SJSA1 (cell line): ENCODE measurements around the gene ARHGEF39. TPM values are rescaled to one million over a fixed set of nuclear protein-coding genes. Genes with fewer than 3 reads are reported as not detected.

Source experiments
- DNase-seq, 2 experiments: peaks; one replicate each; pipeline ENCODE4 v3.0.0-alpha.2; 2015 to 2020; ENCODE audit warnings: low spot score in 2 of 2, low read depth in 1 of 2
- H3K27ac ChIP-seq: fragments of 250-450 bp; sonication (Bioruptor Pico); 2 replicates; pipeline ENCODE4 v1.5.1; 2020; ENCODE audit warnings: mild to moderate bottlenecking, moderate library complexity
- H3K27me3 ChIP-seq: fragments of 250-450 bp; sonication (Bioruptor Pico); replicated peaks from 2 replicates; pipeline ENCODE4 v1.5.1; 2020; ENCODE audit warnings: mild to moderate bottlenecking, moderate library complexity
- H3K36me3 ChIP-seq: fragments of 250-450 bp; sonication (Bioruptor Pico); 2 replicates; pipeline ENCODE4 v1.5.1; 2020; ENCODE audit warnings: mild to moderate bottlenecking
- H3K4me1 ChIP-seq: fragments of 250-450 bp; sonication (Bioruptor Pico); replicated peaks from 2 replicates; pipeline ENCODE4 v1.6.1; 2021; ENCODE audit warnings: mild to moderate bottlenecking
- H3K4me3 ChIP-seq: fragments of 250-450 bp; sonication (Bioruptor Pico); 2 replicates; pipeline ENCODE4 v1.5.1; 2020; ENCODE audit warnings: mild to moderate bottlenecking
- H3K9me3 ChIP-seq: fragments of 250-450 bp; sonication (Bioruptor Pico); replicated peaks from 2 replicates; pipeline ENCODE4 v1.5.1; 2020; ENCODE audit warnings: mild to moderate bottlenecking
- total RNA-seq: library from RNA; depleted of rRNA; stranded (reverse); fragments of >200 nt; shearing (Covaris generic); gene quantifications from 2 replicates; pipeline ENCODE4 v1.2.3, GENCODE V29; 2014

Gene ARHGEF39
- total RNA-seq, 1 experiment from 2014 or later, result 1.9 TPM

- DNase-seq, result no peak
- peaks cover 22% of the 10 kb centered on the region for H3K4me1 ChIP-seq
- no peaks in the 10 kb centered on the region for H3K9me3 ChIP-seq
- H3K36me3 ChIP-seq, result peaks cover 19% of the 10 kb centered on the region
- H3K27ac ChIP-seq, result peak overlapping the region; percentile 17
- peak overlapping the region; percentile 65 for H3K4me3 ChIP-seq
- no peaks in the 10 kb centered on the region for H3K27me3 ChIP-seq
Observed at GRCh38 chr9:35658968-35659220, 6.1 kb downstream of the ARHGEF39 start.

DNA sequence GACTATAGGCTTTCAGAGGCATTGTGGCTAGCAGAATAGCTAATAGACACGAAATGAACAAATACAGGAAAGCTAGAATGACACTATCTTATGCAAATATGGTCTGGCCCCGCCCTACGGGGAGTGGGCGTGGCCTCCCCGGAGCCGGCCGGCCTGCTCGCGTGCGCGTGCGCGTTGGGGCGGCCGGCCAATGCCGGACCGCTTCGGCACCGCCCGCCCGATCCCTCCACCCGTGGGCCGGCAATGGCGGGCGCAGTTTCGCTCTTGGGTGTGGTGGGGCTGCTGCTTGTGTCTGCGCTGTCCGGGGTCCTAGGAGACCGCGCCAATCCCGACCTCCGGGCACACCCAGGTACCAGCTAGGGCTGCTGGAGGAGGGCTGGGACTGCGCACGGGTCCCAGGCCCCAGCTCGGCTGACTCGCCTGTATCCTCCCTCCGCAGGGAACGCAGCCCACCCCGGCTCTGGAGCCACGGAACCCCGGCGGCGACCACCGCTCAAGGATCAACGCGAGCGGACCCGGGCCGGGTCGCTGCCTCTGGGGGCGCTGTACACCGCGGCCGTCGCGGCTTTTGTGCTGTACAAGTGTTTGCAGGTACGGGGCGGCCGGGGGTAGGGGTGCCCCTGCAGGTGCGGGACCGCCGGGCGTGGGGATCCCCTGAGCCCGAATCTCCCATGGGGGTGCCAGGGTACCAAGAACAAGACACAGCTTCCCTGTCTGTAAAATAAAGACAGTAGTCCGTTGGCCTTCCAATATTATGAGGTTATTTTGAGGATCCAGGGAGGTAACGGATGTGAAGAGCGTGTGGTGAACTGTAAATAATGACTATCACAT lies 6.6 kb downstream of the ARHGEF39 start, which contains the start of gene CCDC107:
CCDC107 (plus strand) TSS at position 156 of the 831 bp plus-strand sequence; CDS start at position 244, 88 bp downstream.
- H3K27ac ChIP-seq, result peak within 1 kb of the TSS; percentile 96
- peak within 1 kb of the TSS; percentile 65 for H3K4me3 ChIP-seq
- DNase-seq, result peak; percentile 72 to 88
- peaks cover 19% of the 10 kb centered on the region for H3K36me3 ChIP-seq
- H3K27me3 ChIP-seq, result no peaks in the 10 kb centered on the region
- no peaks in the 10 kb centered on the region for H3K9me3 ChIP-seq
- peaks cover 16% of the 10 kb centered on the region for H3K4me1 ChIP-seq

DNA sequence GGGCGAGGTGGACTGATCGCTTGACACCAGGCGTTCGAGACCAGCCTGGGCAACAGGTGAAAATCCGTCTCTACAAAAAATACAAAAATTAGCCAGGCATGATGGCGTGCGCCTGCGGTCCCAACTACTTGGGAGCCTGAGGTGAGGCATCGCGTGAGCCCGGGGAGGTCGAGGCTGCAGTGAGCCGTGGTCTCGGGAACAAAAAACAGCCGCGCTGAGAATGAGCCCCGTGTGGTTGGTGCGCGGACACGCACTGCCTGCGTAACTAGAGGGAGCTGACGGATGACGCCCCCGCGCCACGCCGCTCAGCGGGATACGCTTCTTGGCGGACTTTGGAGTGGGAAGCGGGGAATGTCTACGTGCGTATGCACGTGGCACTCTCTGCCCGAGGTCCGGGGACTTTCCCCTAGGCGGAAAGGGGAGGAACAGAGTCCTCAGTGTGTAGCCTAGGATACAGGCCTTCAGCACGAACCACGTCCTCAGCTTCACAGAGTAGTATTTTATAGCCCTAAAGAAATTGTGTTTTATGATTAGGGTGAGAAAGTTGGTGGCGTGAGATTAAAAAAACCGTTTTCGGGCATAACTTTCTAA lies 7.4 kb downstream of the ARHGEF39 start, which contains the start of gene RMRP:
RMRP (minus strand) TSS at position 474 of the 591 bp plus-strand sequence.
- peak; percentile 94 to 96 for DNase-seq
- Histone ChIP-seq H3K4me1 (peaks cover 15% of the 10 kb centered on the region), H3K27ac (peak within 1 kb of the TSS; percentile 96), H3K9me3 (no peaks in the 10 kb centered on the region), H3K36me3 (peaks cover 19% of the 10 kb centered on the region), H3K4me3 (peak within 1 kb of the TSS; percentile 65), H3K27me3 (no peaks in the 10 kb centered on the region)

DNA sequence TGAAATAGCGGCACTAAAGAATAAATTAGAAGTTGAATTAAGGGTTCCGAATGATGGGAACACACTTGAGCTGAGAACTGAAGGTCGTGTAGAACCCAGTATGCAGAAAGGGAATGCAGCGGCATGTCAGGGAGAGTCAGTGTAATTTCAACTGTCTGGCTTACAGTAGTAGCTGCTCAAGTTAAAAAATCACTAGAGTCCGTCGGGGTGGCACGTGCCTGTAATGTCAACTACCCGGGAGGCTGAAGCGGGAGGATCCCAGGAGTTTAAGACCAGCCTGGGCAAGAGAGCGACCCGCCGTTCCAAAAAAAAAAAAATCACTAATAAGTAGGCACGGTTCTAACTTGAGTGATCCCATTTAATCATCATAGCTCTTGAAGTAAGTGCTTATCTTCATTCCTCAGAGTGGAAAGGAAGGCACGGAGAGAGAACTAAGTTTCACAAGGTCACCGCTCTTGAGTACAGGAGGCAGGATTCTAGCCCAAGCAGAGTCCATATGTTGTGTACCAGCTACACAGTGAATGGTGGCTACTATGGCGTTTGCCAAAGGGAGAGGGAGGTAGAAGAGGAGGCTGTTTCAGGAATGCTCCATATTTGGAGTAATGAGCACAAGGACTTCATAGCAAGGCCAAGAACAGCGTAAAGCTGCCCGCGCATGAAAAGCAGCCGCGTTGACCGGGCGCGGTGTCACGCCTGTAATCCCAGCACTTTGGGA lies 8.0 kb downstream of the ARHGEF39 start:
- DNase-seq, result no peak
- no peaks in the 10 kb centered on the region for H3K9me3 ChIP-seq
- H3K36me3 ChIP-seq, result peaks cover 18% of the 10 kb centered on the region
- peaks cover 15% of the 10 kb centered on the region for H3K4me1 ChIP-seq
- H3K27ac ChIP-seq, result peak overlapping the region; percentile 7; the same call in 1 of the 2 replicates
- no peaks in the 10 kb centered on the region for H3K27me3 ChIP-seq
- peak overlapping the region; percentile 27 for H3K4me3 ChIP-seq

- H3K9me3 ChIP-seq, result no peaks in the 10 kb centered on the region
- peaks cover 15% of the 10 kb centered on the region for H3K4me1 ChIP-seq
- H3K27ac ChIP-seq, result no peak overlapping the region
- no peaks in the 10 kb centered on the region for H3K27me3 ChIP-seq
- no peak overlapping the region for H3K4me3 ChIP-seq
- no peak for DNase-seq
- H3K36me3 ChIP-seq, result peaks cover 13% of the 10 kb centered on the region; the same call in 1 of the 2 replicates
Observed at GRCh38 chr9:35656348-35656747, 8.6 kb downstream of the ARHGEF39 start.

DNA sequence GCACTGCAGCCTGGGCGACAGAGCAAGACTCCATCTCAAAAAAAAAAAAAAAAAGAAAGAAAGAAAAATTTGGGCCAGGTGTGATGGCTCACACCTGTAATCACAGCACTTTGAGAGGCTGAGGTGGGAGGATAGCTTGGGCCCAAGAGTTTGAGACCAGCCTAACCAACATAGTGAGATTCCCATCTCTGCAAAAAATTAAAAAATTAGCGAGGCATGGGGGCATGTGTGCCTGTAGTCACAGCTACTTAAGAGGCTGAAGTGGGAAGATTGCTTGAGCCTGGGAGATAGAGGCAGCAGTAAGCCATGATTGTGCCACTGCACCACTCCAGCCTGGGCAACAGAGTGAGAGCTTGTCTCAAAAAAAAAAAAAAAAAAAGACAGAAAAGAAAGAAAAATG lies 11.4 kb downstream of the ARHGEF39 start:
- Histone ChIP-seq H3K27ac (no peak overlapping the region), H3K27me3 (no peaks in the 10 kb centered on the region), H3K4me3 (no peak overlapping the region), H3K4me1 (peaks cover 5% of the 10 kb centered on the region), H3K9me3 (no peaks in the 10 kb centered on the region), H3K36me3 (no peaks in the 10 kb centered on the region)
- no peak for DNase-seq

GRCh38 chr9:35652829-35653209 lies 12.2 kb downstream of the ARHGEF39 start:
- H3K36me3 ChIP-seq, result no peaks in the 10 kb centered on the region
- H3K4me1 ChIP-seq, result peaks cover 5% of the 10 kb centered on the region
- DNase-seq, result no peak
- no peaks in the 10 kb centered on the region for H3K27me3 ChIP-seq
- no peak overlapping the region for H3K27ac ChIP-seq
- no peak overlapping the region for H3K4me3 ChIP-seq
- no peaks in the 10 kb centered on the region for H3K9me3 ChIP-seq

DNA sequence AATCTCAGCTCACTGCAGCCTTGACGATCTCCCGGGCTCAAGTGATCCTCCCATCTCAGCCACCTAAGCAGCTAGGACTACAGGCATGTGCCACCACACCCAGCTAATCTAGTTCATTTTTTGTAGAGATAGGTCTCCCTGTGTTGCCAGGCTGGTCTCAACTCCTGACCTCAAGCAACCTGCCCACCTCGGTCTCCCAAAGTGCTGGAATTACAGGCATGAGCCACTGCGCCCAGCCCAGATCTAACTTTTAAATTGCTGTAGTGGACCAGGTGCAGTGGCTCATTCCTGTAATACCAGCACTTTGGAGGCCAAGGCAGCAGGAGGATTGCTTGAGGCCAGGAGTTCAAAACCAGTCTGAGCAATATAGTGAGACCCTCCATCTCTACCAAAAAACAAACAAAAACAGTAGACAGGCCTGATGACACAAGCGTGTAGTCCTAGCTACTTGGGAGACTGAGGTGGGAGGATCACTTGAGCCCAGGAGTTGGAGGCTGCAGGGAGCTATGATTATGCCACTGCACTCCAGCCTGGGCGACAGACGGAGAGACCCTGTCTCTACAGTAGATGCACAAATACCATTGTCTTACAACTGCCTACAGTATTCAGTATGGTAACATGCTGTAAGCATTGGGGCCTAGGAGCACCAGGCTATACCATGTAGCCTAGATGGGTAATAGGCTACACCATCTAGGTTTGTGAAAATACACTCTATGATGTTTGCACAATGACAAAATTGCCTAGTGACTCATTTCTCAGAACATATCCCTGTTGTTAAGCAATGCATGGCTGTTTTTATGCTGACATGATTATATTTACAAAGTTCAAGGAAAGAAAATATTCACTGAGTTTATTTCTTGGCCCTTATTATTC lies 12.8 kb downstream of the ARHGEF39 start:
- no peak for DNase-seq
- H3K36me3 ChIP-seq, result no peaks in the 10 kb centered on the region
- no peaks in the 10 kb centered on the region for H3K9me3 ChIP-seq
- H3K27me3 ChIP-seq, result no peaks in the 10 kb centered on the region
- H3K4me3 ChIP-seq, result no peak overlapping the region
- H3K4me1 ChIP-seq, result peaks cover 3% of the 10 kb centered on the region
- no peak overlapping the region for H3K27ac ChIP-seq

GRCh38 chr9:35650341-35651158 lies 14.4 kb downstream of the ARHGEF39 start, which contains the start of gene SIT1:
TSS of gene SIT1 (minus strand) at chr9:35650931. CDS start at chr9:35650853, 78 bp downstream.
- Histone ChIP-seq H3K27ac (no peak within 1 kb of the TSS), H3K27me3 (no peaks in the 10 kb centered on the region), H3K4me1 (peaks cover 6% of the 10 kb centered on the region; the same call in 1 of the 2 replicates), H3K4me3 (no peak within 1 kb of the TSS), H3K9me3 (no peaks in the 10 kb centered on the region), H3K36me3 (no peaks in the 10 kb centered on the region)
- no peak for DNase-seq

- H3K36me3 ChIP-seq, result no peaks in the 10 kb centered on the region
- H3K9me3 ChIP-seq, result no peaks in the 10 kb centered on the region
- peaks cover 6% of the 10 kb centered on the region; the same call in 1 of the 2 replicates for H3K4me1 ChIP-seq
- no peak overlapping the region for H3K4me3 ChIP-seq
- H3K27ac ChIP-seq, result no peak overlapping the region
- no peak for DNase-seq
- H3K27me3 ChIP-seq, result no peaks in the 10 kb centered on the region
Observed at GRCh38 chr9:35649431-35650340, 15.3 kb downstream of the ARHGEF39 start.

- no peaks in the 10 kb centered on the region for H3K27me3 ChIP-seq
- peak overlapping the region; percentile 45 for H3K4me3 ChIP-seq
- H3K36me3 ChIP-seq, result no peaks in the 10 kb centered on the region
- H3K27ac ChIP-seq, result no peak overlapping the region
- peak; percentile 68 to 76 for DNase-seq
- H3K4me1 ChIP-seq, result peaks cover 6% of the 10 kb centered on the region; the same call in 1 of the 2 replicates
- H3K9me3 ChIP-seq, result no peaks in the 10 kb centered on the region
Observed at GRCh38 chr9:35646533-35647265, 18.3 kb downstream of the ARHGEF39 start.
